Medulla oblongata (tissue), 1 donor: Measurements from ENCODE around the gene FBXO8.
A peak's percentile ranks its signal among the peaks of the same experiment; 100 is the strongest.
"Not testable (repeated sequence)": the region's sequence is repeated elsewhere in the genome, so short reads cannot be mapped to it uniquely, and the experiment has no call there.

Experiments
- DNase-seq: peaks from one replicate; pipeline ENCODE4 v3.0.0-alpha.2; 2015; ENCODE audit errors: extremely low spot score

The FBXO8 gene

DNA sequence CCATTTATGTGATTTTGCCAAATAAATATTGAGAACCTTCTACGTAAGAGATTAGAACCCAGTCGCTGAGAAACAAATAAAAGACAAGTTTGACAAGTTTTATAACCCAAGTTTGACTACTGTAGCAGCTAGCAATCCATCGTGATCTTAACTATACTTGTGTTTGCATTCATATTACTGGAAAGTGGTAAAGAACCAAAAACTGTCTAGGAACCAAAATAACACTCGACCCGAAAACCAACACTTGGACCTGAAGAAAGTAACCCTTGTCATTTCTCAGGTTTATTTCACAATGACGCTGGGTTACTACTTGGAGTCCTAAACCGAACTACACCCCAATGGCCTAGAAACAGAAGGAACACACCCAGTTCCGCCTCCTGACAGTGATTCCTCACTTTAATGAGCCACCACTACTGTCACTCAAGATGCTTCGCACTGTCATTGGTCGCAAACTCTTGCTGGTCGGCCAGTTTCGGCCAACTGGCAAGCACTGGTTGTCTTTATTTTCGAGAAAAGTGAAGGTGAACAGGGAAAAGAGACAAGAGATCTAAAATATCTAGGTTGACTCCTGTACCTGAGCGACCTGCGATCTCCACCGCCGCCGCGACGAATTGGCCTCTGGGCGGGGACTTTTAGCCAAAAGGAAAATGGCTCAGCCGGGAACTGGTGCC is 496 bp downstream of the FBXO8 start:
- DNase-seq = peak; percentile 99

DNA sequence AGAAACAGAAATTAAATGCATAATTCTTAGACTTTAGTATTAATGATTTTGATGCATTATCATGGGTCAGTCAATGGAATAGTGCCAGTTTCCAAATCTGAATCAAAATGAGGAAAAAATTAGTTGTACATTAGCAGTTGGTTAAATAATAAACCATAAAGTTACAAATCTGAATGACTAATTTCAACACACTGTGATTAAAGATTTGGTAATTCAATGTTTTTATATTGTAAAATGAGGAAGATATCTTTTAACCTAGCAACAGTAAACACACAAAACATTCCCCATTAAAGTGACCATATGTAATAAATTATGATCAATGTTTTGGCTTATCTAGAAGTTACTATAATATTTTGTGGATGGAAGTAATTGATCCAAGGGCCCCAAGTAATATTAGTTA is 1.6 kb downstream of the FBXO8 start:
- DNase-seq = no peak

DNA sequence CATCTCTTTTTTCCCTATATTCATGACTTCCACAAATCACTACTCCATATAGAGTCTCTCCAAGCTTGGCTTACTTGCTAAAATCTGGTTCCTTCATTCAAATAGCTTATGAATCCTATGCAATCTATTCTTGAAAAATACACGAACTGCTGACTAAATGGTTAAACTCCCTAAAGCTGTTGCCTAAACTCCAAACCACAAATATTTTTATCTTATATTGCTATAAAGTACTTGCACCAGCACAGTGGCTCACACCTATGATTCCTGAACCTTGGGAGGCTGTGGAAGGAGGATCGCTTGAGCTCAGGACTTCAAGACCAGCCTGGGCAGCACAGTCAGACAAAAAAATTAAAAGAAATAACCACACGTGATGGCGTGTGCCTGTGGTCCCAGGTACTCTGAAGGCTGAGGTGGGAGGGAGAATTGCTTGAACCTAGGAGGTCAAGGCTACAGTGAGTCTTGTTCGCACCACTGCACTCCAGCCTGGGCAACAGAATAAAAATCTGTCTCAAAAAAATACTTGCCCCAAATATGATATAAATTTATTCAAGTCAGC is 2.2 kb downstream of the FBXO8 start:
- DNase-seq = no peak

DNA sequence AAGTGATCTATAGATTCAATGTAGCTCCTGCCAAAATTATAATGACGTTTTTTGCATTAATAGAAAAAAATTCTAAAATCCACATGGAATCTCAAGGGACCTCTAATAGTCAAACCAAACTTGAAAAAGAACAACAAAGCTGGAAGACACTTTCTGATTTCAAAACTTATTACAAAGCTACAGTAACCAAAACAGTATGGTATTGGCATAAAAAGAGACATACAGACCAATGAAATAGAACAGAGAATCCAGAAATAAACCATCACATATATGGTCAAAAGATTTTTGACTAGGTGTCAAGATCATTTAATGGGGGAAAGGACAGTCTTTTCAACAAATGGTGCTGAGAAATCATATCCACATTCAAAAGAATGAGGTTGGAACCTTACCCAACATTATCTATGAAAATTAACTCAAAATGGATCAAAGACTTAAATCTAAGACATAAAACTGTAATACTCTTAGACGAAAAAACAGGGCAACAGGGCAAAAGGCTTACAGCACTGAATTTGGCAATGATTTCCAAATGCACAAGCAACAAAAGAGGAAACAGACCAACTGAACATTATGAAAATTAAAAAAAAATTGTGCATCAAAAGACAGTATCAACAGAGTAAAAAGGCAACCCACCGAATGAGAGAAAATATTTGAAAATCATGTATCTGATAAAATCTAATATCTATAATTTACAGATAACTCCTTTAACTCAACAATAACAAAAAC is 3.9 kb downstream of the FBXO8 start:
- DNase-seq = no peak

DNA sequence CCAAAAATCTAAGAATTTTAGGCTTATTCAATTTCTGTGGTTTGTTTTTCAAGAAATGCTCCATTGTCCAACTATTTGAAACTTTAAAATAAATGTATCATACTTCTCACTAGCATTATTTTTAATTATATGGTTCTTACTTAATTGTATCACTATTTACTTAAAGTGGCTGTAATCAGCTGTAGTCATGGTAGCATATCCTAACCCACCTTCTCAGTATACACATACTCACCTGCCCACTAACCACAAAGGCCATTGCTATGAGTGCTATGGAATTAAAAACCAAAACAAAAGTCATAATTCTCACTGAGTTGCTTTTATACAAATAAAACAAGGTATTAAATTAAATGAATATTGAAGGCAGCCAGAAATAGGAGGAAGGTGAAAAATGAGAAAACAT is 5.0 kb downstream of the FBXO8 start:
- no peak for DNase-seq

DNA sequence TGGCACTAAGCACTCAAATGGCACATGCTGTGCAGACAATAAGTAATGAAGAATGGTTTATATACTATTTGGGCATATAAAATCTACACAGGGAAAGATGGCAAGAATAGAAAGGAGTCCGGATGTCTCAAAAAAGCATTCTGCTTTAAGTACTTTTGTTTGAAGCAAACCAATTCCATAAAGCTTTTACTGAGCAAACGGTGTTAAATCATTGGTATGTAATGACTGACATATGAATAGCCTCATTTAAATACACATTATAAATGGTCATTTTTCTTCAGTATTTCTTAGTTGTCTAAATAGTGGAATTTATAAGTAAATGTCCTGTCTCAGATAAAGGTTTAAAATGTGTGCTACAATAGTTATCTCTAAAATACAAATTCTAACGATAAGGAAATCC is 6.0 kb downstream of the FBXO8 start:
- DNase-seq = no peak

DNA sequence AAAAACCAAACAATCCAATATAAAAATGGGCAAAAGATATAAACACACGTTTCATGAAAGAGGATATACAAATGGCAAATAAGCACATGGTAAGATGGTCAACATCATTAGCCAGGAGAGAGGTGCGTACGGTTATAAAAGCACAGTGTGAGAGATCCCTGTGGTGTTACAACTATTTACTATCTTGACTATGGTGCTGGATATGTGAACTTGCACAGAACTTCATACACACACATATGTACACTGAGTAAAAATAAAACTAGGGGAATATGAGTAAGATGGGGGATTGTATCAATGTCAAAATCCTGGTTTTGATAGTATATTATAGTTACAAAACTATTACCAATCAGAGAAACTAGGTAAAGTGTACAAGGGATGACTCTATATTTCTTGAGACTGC is 8.4 kb downstream of the FBXO8 start:
- no peak for DNase-seq

DNA sequence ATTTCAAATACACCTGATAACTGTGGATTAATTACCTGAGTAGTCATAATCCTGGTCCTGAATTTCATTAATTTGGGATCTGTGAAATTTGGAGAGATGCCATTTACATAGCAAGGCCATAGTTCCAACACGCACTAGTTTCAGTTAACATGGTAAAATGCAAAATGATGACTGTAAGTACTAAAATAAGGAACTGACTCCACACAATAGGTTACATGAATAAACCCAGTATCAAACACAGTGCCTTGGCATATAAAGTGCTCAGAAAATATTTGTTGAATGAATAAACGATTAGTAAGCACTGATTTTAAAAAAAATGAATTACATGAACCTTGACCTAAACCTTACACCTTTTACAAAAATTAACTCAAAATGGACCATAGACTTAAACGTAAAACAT is 9.0 kb downstream of the FBXO8 start:
- DNase-seq = no peak

DNA sequence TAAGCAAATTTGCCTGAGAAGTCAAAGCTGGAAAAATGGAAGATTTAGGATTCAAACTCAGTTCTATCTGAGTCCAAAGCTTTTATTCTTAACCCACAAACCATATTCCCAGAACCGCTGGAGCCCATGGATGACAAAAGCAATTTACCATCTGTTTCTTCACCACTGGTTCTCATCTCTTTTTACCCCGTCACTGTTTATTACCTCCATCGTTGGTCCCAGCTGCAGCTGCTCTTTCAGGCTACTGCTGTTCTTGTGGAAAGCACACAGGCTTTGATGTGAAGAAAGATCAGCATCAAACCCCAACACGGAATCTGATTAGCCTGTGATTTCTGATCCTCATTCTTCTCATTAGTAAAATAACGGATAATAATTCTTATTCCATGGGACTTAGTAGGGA is 9.5 kb downstream of the FBXO8 start:
- DNase-seq = no peak

DNA sequence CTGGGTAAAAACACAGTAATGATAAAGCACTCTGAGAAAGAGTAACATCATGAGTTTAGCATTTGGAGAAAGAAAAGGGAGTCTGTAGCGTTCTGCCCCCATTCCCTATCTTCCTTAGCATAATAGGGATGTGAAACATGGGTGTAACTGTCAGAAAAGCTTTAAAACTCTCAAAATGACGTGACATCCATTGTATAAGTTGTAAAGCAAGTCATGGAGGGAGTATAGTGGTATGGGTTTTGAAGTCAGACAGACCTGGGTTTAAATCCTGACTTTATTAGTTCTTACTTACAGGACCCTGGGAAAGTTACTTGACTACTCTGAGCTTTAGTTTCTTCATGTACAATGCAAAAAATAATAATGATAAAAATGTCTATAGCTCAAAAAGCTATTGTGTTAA is 17.1 kb downstream of the FBXO8 start:
- DNase-seq = no peak

DNA sequence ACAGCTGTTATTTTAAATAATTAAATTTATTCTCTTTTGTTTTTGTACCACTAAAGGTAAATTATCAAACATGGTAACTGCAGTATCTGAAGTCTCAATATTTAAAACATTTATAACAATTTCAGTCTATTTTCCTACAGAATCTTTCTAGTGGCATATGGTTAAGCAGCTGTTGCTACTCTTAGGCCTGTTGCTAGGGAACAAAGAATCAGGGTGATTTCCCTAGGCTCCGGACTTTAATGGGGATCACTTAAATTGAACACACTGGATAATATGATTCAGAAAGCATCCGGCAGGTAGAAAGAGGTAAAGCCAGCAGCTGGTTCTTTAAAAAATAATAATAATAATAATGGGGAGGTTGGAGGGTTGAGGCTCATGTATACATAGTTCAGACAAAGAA is 17.6 kb downstream of the FBXO8 start:
- DNase-seq = no peak

DNA sequence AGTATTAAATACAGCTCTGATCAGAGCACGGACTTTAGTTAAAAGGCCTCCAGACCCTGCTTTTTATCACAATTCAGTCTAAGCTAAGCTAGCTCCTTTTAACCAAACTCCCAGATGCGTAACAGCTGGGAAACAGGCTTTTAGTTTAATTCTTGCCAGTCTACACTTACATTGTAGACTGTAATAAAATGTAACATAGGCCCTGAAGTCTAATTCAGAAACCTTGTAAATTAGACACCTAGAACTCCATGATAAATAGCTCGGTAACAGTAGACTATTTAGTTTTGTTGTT is 20.1 kb downstream of the FBXO8 start:
- DNase-seq = no peak

DNA sequence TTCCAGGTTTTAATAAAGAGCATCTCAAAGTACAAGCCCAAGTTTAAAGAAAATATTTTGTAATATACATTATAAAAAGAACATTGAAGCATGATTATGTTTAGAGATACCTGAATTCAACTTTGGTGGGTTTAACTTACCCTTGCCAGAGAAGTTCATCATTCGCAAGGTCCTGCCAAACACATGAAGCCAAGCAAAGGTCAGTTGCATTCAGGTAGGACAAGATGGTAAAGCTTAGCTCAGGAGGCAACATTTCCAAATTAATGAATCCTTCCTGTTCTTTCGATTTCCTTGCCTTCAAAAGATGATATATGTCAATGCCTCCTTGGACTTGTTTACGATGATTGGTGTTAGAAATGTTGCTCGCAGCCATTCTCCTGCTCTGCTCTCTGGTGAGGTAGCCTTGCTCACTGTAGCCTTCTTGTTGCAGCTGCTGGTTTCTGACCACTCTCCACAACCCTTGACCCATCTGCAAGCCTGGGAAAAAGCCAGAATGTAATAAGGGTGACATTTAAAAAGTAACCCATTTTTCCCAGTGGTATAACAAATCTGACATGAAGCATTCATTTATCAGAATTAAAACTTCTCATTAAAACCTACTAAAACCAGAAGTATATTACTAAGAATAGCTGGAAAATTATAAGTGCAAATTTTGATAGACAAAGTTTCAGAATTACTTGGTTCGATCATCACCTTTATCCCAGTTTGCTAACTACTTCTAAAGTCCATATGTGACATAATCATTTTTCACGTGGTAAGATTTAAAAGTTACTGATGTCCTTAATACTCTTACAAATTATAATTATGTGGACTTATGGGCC is 20.6 kb downstream of the FBXO8 start:
- no peak for DNase-seq

DNA sequence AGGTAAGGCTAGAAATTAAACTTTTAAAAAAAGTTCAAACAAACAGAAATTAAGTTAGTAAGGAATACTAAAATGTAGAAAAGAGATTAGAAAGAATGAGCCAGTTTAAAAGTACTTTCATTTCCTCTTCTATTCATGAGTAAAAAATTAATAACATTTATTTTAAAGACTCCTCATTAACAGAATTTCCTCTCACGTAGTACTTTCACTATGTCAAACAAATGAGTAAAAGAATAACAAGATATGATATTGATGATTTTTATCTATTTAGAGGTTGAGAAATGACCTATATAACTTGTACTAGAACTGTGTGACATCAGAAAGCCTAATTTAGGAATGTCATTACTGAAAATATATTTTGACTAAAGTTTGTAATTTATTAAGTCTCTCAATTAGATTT is 22.0 kb downstream of the FBXO8 start:
- not testable (repeated sequence) for DNase-seq

DNA sequence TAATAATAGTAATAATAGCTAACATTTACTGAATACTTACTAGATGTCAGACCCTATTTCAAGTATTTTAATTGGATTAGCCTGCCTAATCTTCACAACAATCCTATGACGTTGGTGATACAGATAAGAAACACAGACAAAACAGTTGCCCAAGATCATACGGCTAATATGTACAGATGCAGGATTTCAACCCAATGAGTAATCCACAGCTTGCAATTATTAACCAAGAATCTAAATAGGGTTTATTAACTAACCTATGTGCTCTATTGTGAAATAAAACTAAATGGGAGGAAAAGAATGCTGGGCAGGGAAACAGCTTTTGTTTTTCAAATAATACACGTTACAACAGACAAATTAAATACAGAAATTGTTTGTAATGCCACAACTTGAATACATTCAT is 23.4 kb downstream of the FBXO8 start:
- no peak for DNase-seq

DNA sequence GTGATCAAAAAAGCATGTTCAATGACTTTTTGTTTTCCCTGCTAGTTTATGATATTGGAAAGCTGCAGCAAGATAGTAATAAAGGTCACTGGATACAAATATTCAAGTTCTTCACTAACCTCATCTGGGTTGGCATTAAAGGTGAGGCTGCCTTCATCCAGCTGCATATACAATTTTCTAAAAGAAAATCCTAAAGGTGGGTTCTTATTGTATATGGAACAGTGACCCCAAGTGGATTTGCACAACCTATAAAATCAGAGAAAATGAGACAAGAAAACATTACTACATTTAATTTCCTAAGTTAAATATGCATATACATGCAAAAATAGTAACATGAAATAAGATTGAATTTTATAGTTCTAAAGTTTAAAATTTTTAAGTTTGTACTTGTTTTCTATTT is 23.9 kb downstream of the FBXO8 start:
- DNase-seq = no peak

DNA sequence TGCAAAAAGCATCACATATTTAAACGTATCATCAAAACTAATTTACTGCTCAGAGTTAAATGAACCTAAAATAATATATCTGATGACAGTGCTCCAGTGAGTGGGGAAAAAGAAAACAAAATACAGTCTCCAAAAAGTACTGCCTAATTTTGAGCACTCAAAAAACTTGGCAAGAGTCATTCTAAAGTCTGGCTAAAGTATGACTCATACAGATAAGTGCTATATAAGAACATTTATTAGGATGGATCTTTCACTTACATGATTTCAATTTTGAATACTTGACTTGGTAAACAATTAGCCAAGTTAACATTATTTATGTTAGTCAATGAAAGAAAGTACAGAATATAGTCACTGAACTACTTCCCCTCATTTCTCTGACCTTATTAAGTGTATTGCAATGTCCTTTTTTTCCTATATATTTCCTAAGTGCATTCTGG is 27.2 kb downstream of the FBXO8 start:
- no peak for DNase-seq

DNA sequence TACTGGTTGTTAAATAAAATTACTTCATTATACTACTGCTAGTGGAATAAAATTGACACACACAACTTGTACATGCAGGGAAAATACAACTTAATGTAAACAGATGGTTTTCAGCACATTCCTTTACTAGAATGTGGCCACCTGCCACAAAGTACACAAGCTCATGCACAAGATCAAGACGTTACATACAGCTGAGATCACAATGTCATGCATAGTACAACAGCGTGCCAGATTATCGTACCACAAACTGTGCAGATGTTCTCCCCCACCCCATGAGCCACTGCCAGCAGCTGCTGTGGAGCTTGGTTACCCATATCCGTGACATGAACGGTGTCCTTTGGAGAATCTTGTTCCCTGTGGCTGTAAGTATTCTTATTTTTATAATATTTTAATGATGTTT is 27.7 kb downstream of the FBXO8 start:
- DNase-seq = no peak

DNA sequence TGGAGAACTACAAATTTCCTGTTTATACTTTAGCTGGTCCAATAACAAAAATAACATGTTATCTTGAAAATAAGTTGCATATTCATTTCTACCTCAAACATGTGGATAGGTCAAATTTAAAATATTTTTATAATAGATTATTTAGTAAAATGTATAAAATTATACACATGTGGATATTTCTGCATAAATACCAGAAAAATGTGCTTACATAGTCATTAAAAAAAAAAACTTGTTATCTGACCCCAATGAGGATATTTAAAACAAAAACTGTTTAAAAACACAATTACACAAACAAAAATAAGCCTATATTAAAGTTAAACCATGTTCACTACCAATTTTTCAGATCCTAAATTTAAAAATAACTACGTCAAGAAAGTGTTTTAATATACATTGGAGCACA is 28.1 kb downstream of the FBXO8 start:
- DNase-seq = no peak

DNA sequence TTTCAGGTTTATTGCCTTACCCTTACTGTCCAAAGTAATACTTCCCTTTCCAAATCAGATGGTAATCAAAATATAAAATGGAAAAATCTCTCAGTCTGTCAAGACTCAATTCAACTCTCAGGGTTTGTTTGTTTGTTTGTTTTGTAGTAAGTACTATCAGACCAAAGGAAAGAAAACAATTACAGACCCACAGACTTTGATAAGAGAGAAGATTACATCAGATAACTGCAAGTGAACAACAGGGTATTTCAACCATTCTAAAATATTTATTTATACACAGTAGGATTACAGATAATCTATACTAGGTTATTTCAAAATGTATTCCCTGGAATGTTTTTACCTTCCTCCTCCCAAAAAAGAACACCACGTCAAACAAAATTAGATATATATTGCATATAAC is 28.9 kb downstream of the FBXO8 start:
- no peak for DNase-seq

DNA sequence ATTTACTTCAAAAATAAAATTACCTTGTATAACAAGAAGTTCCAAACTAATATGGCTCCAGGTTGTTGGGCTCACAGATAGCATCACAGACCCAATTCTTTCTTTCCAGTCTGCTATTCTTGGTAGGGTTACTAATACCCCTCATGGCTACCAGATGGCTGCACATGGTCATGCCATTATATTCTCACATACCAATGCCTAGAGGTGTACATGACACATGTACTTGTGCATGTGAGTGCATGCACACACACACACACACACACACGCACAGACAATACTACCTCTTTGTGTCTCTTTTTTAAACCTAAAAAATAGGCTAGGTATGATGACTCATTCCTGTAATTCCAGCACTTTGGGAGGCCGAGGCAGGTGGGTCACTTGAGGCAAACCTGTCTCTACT is 31.1 kb downstream of the FBXO8 start:
- DNase-seq = no peak

DNA sequence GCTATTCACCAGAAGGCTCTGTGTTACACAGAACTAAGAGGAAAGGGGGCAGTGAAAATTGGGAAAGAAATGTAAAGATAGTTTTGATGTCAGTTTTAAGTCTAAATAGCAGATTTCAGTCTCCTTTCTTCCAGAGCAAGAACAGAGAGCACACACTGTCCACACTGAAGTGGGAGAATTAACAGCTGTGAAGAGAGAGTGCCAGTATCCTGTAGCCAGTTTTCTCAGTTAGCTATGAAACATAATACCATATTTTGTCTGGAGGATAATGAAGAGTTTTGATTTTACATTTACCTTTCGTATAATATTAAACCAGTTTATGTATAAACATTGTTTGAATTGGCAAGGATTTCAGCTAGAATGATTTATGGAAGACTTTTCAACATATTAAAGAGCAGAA is 35.1 kb downstream of the FBXO8 start:
- no peak for DNase-seq

DNA sequence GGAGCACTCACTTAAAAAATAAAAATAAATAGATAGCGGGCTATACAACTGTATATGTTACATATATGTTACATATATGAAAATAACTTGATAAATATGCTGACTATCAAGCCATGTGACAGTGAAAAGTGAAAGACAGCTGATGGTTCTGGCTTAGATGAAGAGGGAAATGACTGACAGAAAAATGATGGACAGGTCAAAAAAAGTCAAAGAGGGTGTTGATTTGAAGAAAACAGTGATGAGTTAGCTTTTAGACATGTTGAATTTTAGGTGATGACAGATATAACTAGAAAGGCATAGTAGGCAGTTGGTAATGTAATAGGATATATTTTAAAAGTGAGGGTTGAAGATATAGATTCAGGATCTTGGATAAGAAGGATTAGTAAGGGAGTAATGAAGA is 37.8 kb downstream of the FBXO8 start:
- no peak for DNase-seq
